NCI-H345 (cell line): ENCODE measurements around the gene HDAC1.

Experiments used
- DNase-seq: peaks from one replicate; lab custom pipeline; 2025; lab: John Stamatoyannopoulos, UW

HDAC1 gene

GRCh38 chr1:32373996-32374592 lies 82.2 kb downstream of the HDAC1 start:
- no peak for DNase-seq

GRCh38 chr1:32376199-32376598 lies 84.3 kb downstream of the HDAC1 start:
- no peak for DNase-seq

GRCh38 chr1:32377541-32378220 lies 85.8 kb downstream of the HDAC1 start:
- DNase-seq: no peak

- DNase-seq: no peak
Observed at GRCh38 chr1:32380057-32380456, 88.2 kb downstream of the HDAC1 start.
